ENCODE data around the gene BUD23. TPM values are rescaled to one million over a fixed set of nuclear protein-coding genes. Genes with fewer than 3 reads are reported as not detected.
A peak's percentile ranks its signal among the peaks of the same experiment; 100 is the strongest.

The BUD23 gene
- 100 to 1,000 TPM; 108 TPM for total RNA-seq

GRCh38 chr7:73683056-73683787 is at the start of gene BUD23, which contains the start of gene DNAJC30:
Gene BUD23 (plus strand): TSS chr7:73683597. CDS start chr7:73683626, 29 bp downstream.
Gene DNAJC30 (minus strand): TSS chr7:73683453. CDS start chr7:73683423, 30 bp downstream.
- peak within 1 kb of the TSS; percentile 97 for H3K27ac Mint-ChIP-seq
- ChIA-PET CTCF (no interaction called here), POLR2A (interaction anchor here (1.1 to 1.3 kb wide), 3 partner anchors 12 to 14 kb away, joined by 3 to 4 read pairs (median 3); no protein-coding TSS in a partner anchor)
- H3K4me3 Mint-ChIP-seq = peak within 1 kb of the TSS; percentile 97
- DNase-seq = peak; percentile 99
- peak; percentile 98 for ATAC-seq
- no peak for TF ChIP-seq CTCF (IDR thresholded peaks at IDR 0.05)
- no peaks in the 10 kb centered on the region for H3K9me3 Mint-ChIP-seq
- intact Hi-C loops (cut with micrococcal nuclease) = loop anchor here (5.0 kb wide), 1 partner anchor 34 kb away; the partner anchor contains the start of gene STX1A
- H3K4me1 Mint-ChIP-seq (ENCODE audit: low read depth) = peaks cover 46% of the 10 kb centered on the region
- H3K36me3 Mint-ChIP-seq (ENCODE audit: low read depth) = peaks cover 45% of the 10 kb centered on the region
- H3K27me3 Mint-ChIP-seq = no peaks in the 10 kb centered on the region

- Mint-ChIP-seq H3K27ac (no peak overlapping the region), H3K36me3 (ENCODE audit: low read depth) (no peaks in the 10 kb centered on the region), H3K4me1 (ENCODE audit: low read depth) (peaks cover 5% of the 10 kb centered on the region), H3K4me3 (no peak overlapping the region), H3K27me3 (peaks cover 16% of the 10 kb centered on the region), H3K9me3 (no peaks in the 10 kb centered on the region)
- TF ChIP-seq CTCF (IDR thresholded peaks at IDR 0.05) = no peak
- DNase-seq = no peak
- POLR2A ChIA-PET = no interaction called here
- intact Hi-C loops (cut with micrococcal nuclease) = no loop called here
- CTCF ChIA-PET = interaction anchor here (0.8 to 1.1 kb wide), 2 partner anchors 27 to 92 kb away, joined by 4 to 7 read pairs; no protein-coding TSS in a partner anchor
- no peak for ATAC-seq
These were observed 49.6 kb upstream of the BUD23 start for GRCh38 chr7:73633844-73634243.

DNA sequence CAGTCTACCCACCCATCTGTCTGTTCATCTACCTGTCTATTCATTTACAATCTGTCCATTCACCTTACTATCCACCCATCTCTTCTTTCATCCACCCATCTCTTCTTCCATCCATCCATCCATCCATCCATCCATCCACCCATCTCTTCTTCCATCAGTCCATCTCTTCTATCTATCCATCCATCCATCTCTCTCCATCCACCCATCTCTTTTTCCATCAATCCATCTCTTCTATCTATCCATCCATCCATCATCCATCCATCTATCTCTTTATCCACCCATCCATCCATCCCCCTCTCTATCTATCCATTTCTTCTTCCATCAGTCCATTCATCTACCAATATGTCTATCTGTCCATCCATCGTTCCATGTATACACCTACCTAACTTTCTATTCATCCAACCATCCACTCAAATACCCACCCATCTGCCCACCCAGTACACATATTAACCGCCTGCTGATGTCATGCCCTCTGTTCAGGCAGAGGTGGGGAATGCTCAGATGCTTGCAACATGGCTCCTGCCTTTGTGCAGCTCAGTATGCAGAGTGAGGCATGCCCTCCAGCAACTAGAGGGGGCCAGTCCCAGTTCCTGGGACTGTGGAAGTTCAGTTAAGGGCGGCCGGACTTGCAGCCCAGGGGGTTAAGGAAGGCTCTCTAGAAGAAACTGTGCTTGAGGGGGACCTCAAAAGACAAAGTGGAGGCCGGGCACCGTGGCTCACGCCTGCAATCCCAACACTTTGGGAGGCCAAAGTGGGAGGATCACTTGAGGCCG is 47.8 kb upstream of the BUD23 start:
- no peak overlapping the region for H3K27ac Mint-ChIP-seq
- no peaks in the 10 kb centered on the region for H3K36me3 Mint-ChIP-seq (ENCODE audit: low read depth)
- H3K4me1 Mint-ChIP-seq (ENCODE audit: low read depth) = peaks cover 5% of the 10 kb centered on the region
- CTCF ChIA-PET = no interaction called here
- POLR2A ChIA-PET = no interaction called here
- H3K9me3 Mint-ChIP-seq = no peaks in the 10 kb centered on the region
- H3K27me3 Mint-ChIP-seq = peaks cover 14% of the 10 kb centered on the region
- no peak for TF ChIP-seq CTCF (IDR thresholded peaks at IDR 0.05)
- DNase-seq = no peak
- ATAC-seq = no peak
- H3K4me3 Mint-ChIP-seq = no peak overlapping the region
- intact Hi-C loops (cut with micrococcal nuclease) = no loop called here

DNA sequence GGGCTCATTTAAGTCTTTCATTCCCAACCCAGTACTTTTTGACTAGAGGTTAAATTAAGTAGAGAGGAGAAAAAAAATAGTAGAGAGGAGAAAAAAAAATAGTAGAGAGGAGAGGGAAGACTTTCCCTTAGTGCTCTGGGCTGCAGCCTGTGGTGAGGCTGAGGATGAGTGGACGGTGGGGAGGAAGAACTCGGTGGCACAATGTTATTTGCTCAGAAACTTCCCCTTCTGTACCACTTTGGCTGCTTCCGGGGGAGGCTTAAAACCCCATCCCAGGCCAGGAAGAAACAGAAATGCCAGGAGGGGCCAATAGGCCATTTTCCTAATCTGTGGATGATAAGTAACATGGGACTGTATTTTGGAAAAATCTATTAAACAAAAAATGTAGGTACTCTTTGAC is 44.5 kb upstream of the BUD23 start:
- Mint-ChIP-seq H3K4me1 (ENCODE audit: low read depth) (peaks cover 5% of the 10 kb centered on the region), H3K36me3 (ENCODE audit: low read depth) (no peaks in the 10 kb centered on the region), H3K9me3 (peaks cover 3% of the 10 kb centered on the region), H3K27me3 (peaks cover 12% of the 10 kb centered on the region), H3K27ac (no peak overlapping the region), H3K4me3 (no peak overlapping the region)
- TF ChIP-seq CTCF (IDR thresholded peaks at IDR 0.05) = no peak
- CTCF ChIA-PET = no interaction called here
- no peak for DNase-seq
- POLR2A ChIA-PET = no interaction called here
- ATAC-seq = no peak
- intact Hi-C loops (cut with micrococcal nuclease) = no loop called here

All from activated CD8-positive, alpha-beta T cell treated with anti-CD3 and anti-CD28 coated beads for 36 hours (primary cell).